ENCODE results near the gene SPRR4.
A peak's percentile ranks its signal among the peaks of the same experiment; 100 is the strongest.

Gene SPRR4
- 0 to 0.11 (median 0) reads per million in 17 experiments for total RNA-seq

- no peak for DNase-seq
These were observed at the start of gene SPRR4 for GRCh38 chr1:152970495-152970894. Gene SPRR4 (plus strand): TSS chr1:152970648. CDS start chr1:152971891, 1,243 bp downstream.

- DNase-seq, result no peak
These were observed 46.3 kb upstream of the SPRR4 start for GRCh38 chr1:152924191-152924590.

GRCh38 chr1:152926091-152926490 is 44.4 kb upstream of the SPRR4 start:
- DNase-seq, result peak in 3 of 4 experiments; percentile 20 to 31 (median 24)

GRCh38 chr1:152928671-152929070 is 41.8 kb upstream of the SPRR4 start:
- no peak for DNase-seq

GRCh38 chr1:152932170-152932811 is 38.2 kb upstream of the SPRR4 start:
- no peak for DNase-seq

GRCh38 chr1:152933196-152933595 is 37.3 kb upstream of the SPRR4 start:
- no peak for DNase-seq

GRCh38 chr1:152940614-152941013 is 29.8 kb upstream of the SPRR4 start:
- DNase-seq, result no peak

GRCh38 chr1:152941037-152941711 is 29.3 kb upstream of the SPRR4 start:
- no peak for DNase-seq

GRCh38 chr1:152942161-152942560 is 28.3 kb upstream of the SPRR4 start:
- no peak for DNase-seq

GRCh38 chr1:152946248-152946647 is 24.2 kb upstream of the SPRR4 start:
- no peak for DNase-seq

- DNase-seq, result no peak
These were observed 23.7 kb upstream of the SPRR4 start, which contains the start of gene SPRR5 for GRCh38 chr1:152946651-152947256. Gene SPRR5 (plus strand): TSS chr1:152947206. CDS start chr1:152948555, 1,349 bp downstream.

GRCh38 chr1:152951711-152952110 is 18.7 kb upstream of the SPRR4 start:
- no peak for DNase-seq

- DNase-seq, result no peak
These were observed 16.7 kb upstream of the SPRR4 start for GRCh38 chr1:152953761-152954160.

- DNase-seq, result no peak
These were observed 16.0 kb upstream of the SPRR4 start for GRCh38 chr1:152954436-152954835.

- DNase-seq, result no peak
These were observed 12.9 kb upstream of the SPRR4 start for GRCh38 chr1:152957561-152957960.

GRCh38 chr1:152959273-152959672 is 11.2 kb upstream of the SPRR4 start:
- DNase-seq, result no peak

- DNase-seq, result no peak
These were observed 10.5 kb upstream of the SPRR4 start for GRCh38 chr1:152959801-152960451.

- no peak for DNase-seq
These were observed 9.9 kb upstream of the SPRR4 start for GRCh38 chr1:152960452-152961044.

- DNase-seq, result no peak
These were observed 9.1 kb upstream of the SPRR4 start for GRCh38 chr1:152961226-152961891.

GRCh38 chr1:152962876-152963415 is 7.5 kb upstream of the SPRR4 start:
- DNase-seq, result no peak

- no peak for DNase-seq
These were observed 5.9 kb upstream of the SPRR4 start for GRCh38 chr1:152964536-152964935.

GRCh38 chr1:152965853-152966252 is 4.6 kb upstream of the SPRR4 start:
- no peak for DNase-seq

Measured in suppressor macrophage (primary cell).